IMR-90 (cell line): Measurements from ENCODE around the gene TRPM6. TPM values are rescaled to one million over a fixed set of nuclear protein-coding genes. Genes with fewer than 3 reads are reported as not detected.

ENCODE experiments used
- ATAC-seq: fragments of 200-7000 bp; cut with Tn5 transposase; 2 replicates; pipeline ENCODE4 v1.9.1; 2020; ENCODE audit warnings: low read depth, mild to moderate bottlenecking, moderate library complexity
- BruUV-seq: library from RNA; stranded (reverse); fragments of 400-500 nt; replicated peaks from 2 replicates; lab custom pipeline; 2021; lab: Mats Ljungman, UMichigan
- CTCF ChIA-PET: fragments of 300-600 bp; formaldehyde crosslinking; extraction: SDS; loops from one replicate; lab custom pipeline; 2021; ENCODE audit warnings: antibody characterized with exemption; lab: Yijun Ruan, JAX
- POLR2A ChIA-PET: fragments of 300-600 bp; sonication (Branson Sonifier 250); formaldehyde crosslinking; loops from one replicate; lab custom pipeline; 2022; ENCODE audit warnings: antibody characterized with exemption; ENCODE audit not compliant: unreplicated experiment; lab: Charles Lee
- DNase-seq: peaks from one replicate; pipeline ENCODE4 v3.0.0; 2013
- H2AFZ ChIP-seq: replicated peaks from 2 replicates; pipeline ENCODE3; 2013; ENCODE audit warnings: low read length, mild to moderate bottlenecking; ENCODE audit not compliant: poor library complexity
- H2AK5ac ChIP-seq: 2 replicates; pipeline ENCODE4 v1.6.1; 2013; ENCODE audit warnings: low read depth, low read length, inconsistent platforms
- H2AK9ac ChIP-seq: replicated peaks from 2 replicates; pipeline ENCODE3; 2013; ENCODE audit warnings: mild to moderate bottlenecking, low read depth, low read length, moderate library complexity; ENCODE audit not compliant: poor library complexity
- H2BK120ac ChIP-seq: 2 replicates; pipeline ENCODE4 v1.6.1; 2013; ENCODE audit warnings: low read depth, low read length, inconsistent platforms
- H2BK15ac ChIP-seq: 3 replicates; pipeline ENCODE4 v1.6.1; 2013; ENCODE audit warnings: low read depth, low read length, inconsistent platforms
- H2BK20ac ChIP-seq: 2 replicates; pipeline ENCODE4 v1.6.1; 2013; ENCODE audit warnings: low read depth, mild to moderate bottlenecking, inconsistent platforms, low read length, moderate library complexity
- H2BK5ac ChIP-seq: 2 replicates; pipeline ENCODE4 v1.6.1; 2013; ENCODE audit warnings: mild to moderate bottlenecking, low read depth, low read length, inconsistent platforms; ENCODE audit not compliant: poor library complexity, severe bottlenecking
- H3K14ac ChIP-seq: replicated peaks from 2 replicates; pipeline ENCODE4 v1.6.1; 2013; ENCODE audit warnings: low read depth, low read length, inconsistent platforms
- H3K18ac ChIP-seq: 2 replicates; pipeline ENCODE4 v1.6.1; 2013; ENCODE audit warnings: low read depth, low read length, control low read depth
- H3K23ac ChIP-seq: 2 replicates; pipeline ENCODE4 v1.6.1; 2013; ENCODE audit warnings: low read depth, low read length, inconsistent platforms
- H3K27ac ChIP-seq: 2 replicates; pipeline ENCODE4 v1.5.1; 2013; ENCODE audit warnings: mild to moderate bottlenecking, control low read depth, low read length; ENCODE audit not compliant: insufficient read depth
- H3K27me3 ChIP-seq: 2 replicates; pipeline ENCODE4 v1.6.1; 2013; ENCODE audit warnings: low read length; ENCODE audit not compliant: control insufficient read depth, insufficient read depth
- H3K36me3 ChIP-seq: 2 replicates; pipeline ENCODE4 v1.6.1; 2013; ENCODE audit warnings: low read length, mixed read lengths; ENCODE audit not compliant: control insufficient read depth, insufficient read depth
- H3K4ac ChIP-seq: 2 replicates; pipeline ENCODE4 v1.6.1; 2013; ENCODE audit warnings: low read depth, low read length, inconsistent platforms
- H3K4me1 ChIP-seq: 2 replicates; pipeline ENCODE4 v1.6.1; 2013; ENCODE audit warnings: low read length, mixed read lengths; ENCODE audit not compliant: control insufficient read depth, insufficient read depth
- H3K4me2 ChIP-seq: 2 replicates; pipeline ENCODE4 v1.6.1; 2013; ENCODE audit warnings: low read depth, mild to moderate bottlenecking, control low read depth, low read length, moderate library complexity
- H3K4me3 ChIP-seq: 2 replicates; pipeline ENCODE4 v1.5.1; 2013; ENCODE audit warnings: low read depth, mild to moderate bottlenecking, control low read depth, low read length, moderate library complexity; ENCODE audit not compliant: insufficient read depth
- H3K56ac ChIP-seq: 2 replicates; pipeline ENCODE4 v1.6.1; 2013; ENCODE audit warnings: low read length, inconsistent platforms; ENCODE audit not compliant: insufficient read depth; ENCODE audit errors: extremely low read depth
- H3K79me1 ChIP-seq, 2 experiments: 2 replicates each; pipeline ENCODE4 v1.6.1; 2013; ENCODE audit warnings: low read length in 2 of 2, inconsistent platforms in 1 of 2, low read depth in 1 of 2
- H3K9ac ChIP-seq: 2 replicates; pipeline ENCODE4 v1.6.1; 2013; ENCODE audit warnings: low read depth, low read length, control low read depth
- H3K9me1 ChIP-seq: 2 replicates; pipeline ENCODE4 v1.6.1; 2013; ENCODE audit warnings: low read length, inconsistent platforms; ENCODE audit not compliant: insufficient read depth
- H3K9me3 ChIP-seq: 2 replicates; pipeline ENCODE4 v1.6.1; 2013; ENCODE audit warnings: low read length; ENCODE audit not compliant: control insufficient read depth, insufficient read depth
- H4K20me1 ChIP-seq: 2 replicates; pipeline ENCODE4 v1.6.1; 2013; ENCODE audit warnings: low read length, inconsistent platforms; ENCODE audit not compliant: insufficient read depth
- H4K5ac ChIP-seq: 2 replicates; pipeline ENCODE4 v1.6.1; 2013; ENCODE audit warnings: mild to moderate bottlenecking, low read depth, low read length, control low read depth
- H4K8ac ChIP-seq, 2 experiments: 2 replicates each; pipeline ENCODE4 v1.6.1; 2013; ENCODE audit warnings: low read depth in 2 of 2, low read length in 2 of 2, control low read depth in 1 of 2, inconsistent platforms in 1 of 2
- H4K91ac ChIP-seq: 2 replicates; pipeline ENCODE4 v1.6.1; 2013; ENCODE audit warnings: low read depth, low read length, inconsistent platforms; ENCODE audit not compliant: insufficient read depth
- BHLHE40 ChIP-seq: fragments of 150-350 bp; IDR thresholded peaks from 2 replicates; pipeline ENCODE4 v1.6.1; 2016; ENCODE audit warnings: mild to moderate bottlenecking, low read depth, low read length
- CEBPB ChIP-seq: IDR thresholded peaks from 2 replicates; pipeline ENCODE4 v1.6.1; 2012; ENCODE audit warnings: low read depth, low read length, improper control_type of control experiment
- CHD1 ChIP-seq: IDR thresholded peaks from 2 replicates; pipeline ENCODE4 v1.6.1; 2012; ENCODE audit warnings: low read depth, low read length, improper control_type of control experiment
- FOS ChIP-seq: fragments of 150-350 bp; IDR thresholded peaks from 2 replicates; pipeline ENCODE4 v1.6.1; 2016; ENCODE audit warnings: low read depth, low read length
- MAFK ChIP-seq: IDR thresholded peaks from 2 replicates; pipeline ENCODE4 v1.6.1; 2012; ENCODE audit warnings: low read depth, low read length, improper control_type of control experiment
- MAZ ChIP-seq: IDR thresholded peaks from 2 replicates; pipeline ENCODE4 v1.6.1; 2012; ENCODE audit warnings: low read depth, mild to moderate bottlenecking, low read length, improper control_type of control experiment, moderate library complexity, borderline replicate concordance
- MXI1 ChIP-seq: IDR thresholded peaks from 2 replicates; pipeline ENCODE4 v1.6.1; 2012; ENCODE audit warnings: low read depth, mild to moderate bottlenecking, low read length, moderate library complexity, borderline replicate concordance
- POLR2A ChIP-seq: IDR thresholded peaks from 2 replicates; pipeline ENCODE4 v1.6.1; 2012; ENCODE audit warnings: mild to moderate bottlenecking, low read depth, low read length
- RAD21 ChIP-seq: IDR thresholded peaks from 2 replicates; pipeline ENCODE4 v1.6.1; 2012; ENCODE audit warnings: low read length, improper control_type of control experiment
- RCOR1 ChIP-seq: IDR thresholded peaks from 2 replicates; pipeline ENCODE4 v1.6.1; 2012; ENCODE audit warnings: mild to moderate bottlenecking, low read length, improper control_type of control experiment; ENCODE audit not compliant: insufficient replicate concordance
- RFX5 ChIP-seq: IDR thresholded peaks from 2 replicates; pipeline ENCODE4 v1.8.0; 2012; ENCODE audit warnings: low read depth, mild to moderate bottlenecking, low read length, moderate library complexity
- SMC3 ChIP-seq: fragments of 150-350 bp; IDR thresholded peaks from 2 replicates; pipeline ENCODE4 v1.6.1; 2016; ENCODE audit warnings: low read depth, mild to moderate bottlenecking, antibody characterized with exemption, low read length, moderate library complexity
- WGBS, 2 experiments: methylation state at CpG; one replicate each; pipeline versions ENCODE4 v1.1.5 to v1.1.7; 2013; ENCODE audit warnings: missing lambda C conversion rate in 2 of 2; ENCODE audit not compliant: insufficient read length in 1 of 2; ENCODE audit errors: extremely low coverage in 2 of 2; 5-methylcytosine and 5-hydroxymethylcytosine counted together
- dilution Hi-C: fragments of 300-500 bp; cut with HindIII; formaldehyde crosslinking; loops from one replicate; pipeline ENCODE4 v1.14.3; 2018; ENCODE audit warnings: low sequenced_read_pairs; ENCODE audit not compliant: unreplicated experiment
- in situ Hi-C: fragments of 300-500 bp; cut with MboI; formaldehyde crosslinking; loops from 3 replicates; pipeline ENCODE4 v1.14.3; 2019; ENCODE audit warnings: low sequenced_read_pairs, inconsistent platforms, mixed read lengths
- intact Hi-C: fragments of 100-400 bp; cut with micrococcal nuclease; formaldehyde crosslinking; loops from 2 replicates; pipeline ENCODE4 v1.10.0; 2022
- polyA plus RNA-seq, 3 experiments: library from polyadenylated mRNA; depleted of rRNA; stranded (reverse); fragments of >200 nt; gene quantifications; 2 replicates each; pipeline ENCODE4 v1.2.3, GENCODE V29; 2012; ENCODE audit warnings: low replicate concordance in 1 of 3
- total RNA-seq: library from RNA; depleted of rRNA; stranded (reverse); fragments of >200 nt; gene quantifications from 2 replicates; pipeline ENCODE4 v1.2.3, GENCODE V29; 2012
- TF ChIP-seq, protein P1 (sequence below): fragments of 150-350 bp; IDR thresholded peaks from 2 replicates; pipeline ENCODE4 v1.6.1; 2016; ENCODE audit warnings: low read depth, mild to moderate bottlenecking, low read length, moderate library complexity, borderline replicate concordance
- TF ChIP-seq, protein P2 (sequence below): conservative IDR thresholded peaks from 2 replicates; pipeline ENCODE4 v1.5.1; 2012; ENCODE audit warnings: mild to moderate bottlenecking, low read depth, low read length, improper control_type of control experiment
- TF ChIP-seq, protein P3 (sequence below): fragments of 150-350 bp; IDR thresholded peaks from 2 replicates; pipeline ENCODE4 v1.6.1; 2017; ENCODE audit warnings: mild to moderate bottlenecking, antibody characterized with exemption, low read length, low read depth

TRPM6 gene
- total and polyA plus RNA-seq, 2 of the 4 experiments (the other 2 are of a cell fraction) = under 0.01 to 0.02 TPM

DNA sequence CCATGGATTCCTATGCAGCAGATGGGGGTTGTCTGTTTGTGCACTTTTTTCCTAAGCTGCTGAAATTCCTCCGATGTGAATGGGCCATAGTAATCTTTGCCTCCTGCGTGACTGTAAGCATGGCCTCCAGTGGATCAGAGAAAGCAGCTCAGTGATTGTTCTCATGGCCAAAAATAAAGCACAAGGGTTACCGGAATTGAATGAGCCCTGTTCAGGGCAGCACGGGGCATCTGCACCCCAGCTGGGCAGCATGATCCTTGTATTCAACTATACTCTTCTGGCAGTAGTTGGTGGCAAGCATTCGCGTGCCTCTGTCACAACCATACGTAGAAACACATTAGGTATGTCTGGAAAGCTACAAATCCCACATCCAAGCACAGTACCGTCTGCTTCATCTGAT lies 196.7 kb downstream of the TRPM6 start:
- ATAC-seq = no peak
- CTCF ChIA-PET = no interaction called here
- 49% methylated on average over 3 of the region's 8 CpGs; no CpG with 5 or more reads in 1 of the 2 experiments for WGBS, 2 experiments

More for the DNA sequence above, 196.7 kb downstream of the TRPM6 start:
- H4K20me1 ChIP-seq = no peaks in the 10 kb centered on the region
- H2AFZ ChIP-seq = no peak overlapping the region
- dilution Hi-C loops = no loop called here
- H3K27ac ChIP-seq = no peak overlapping the region
- no peaks in the 10 kb centered on the region for H3K9me1 ChIP-seq
- H3K4me1 ChIP-seq = no peaks in the 10 kb centered on the region
- no peak overlapping the region for H2BK20ac ChIP-seq
- no peak overlapping the region for H3K9ac ChIP-seq
- BruUV-seq = no TSS peak
- intact Hi-C loops = no loop called here
- no peak overlapping the region for H3K4me2 ChIP-seq
- no peak overlapping the region for H2BK120ac ChIP-seq
- H2BK5ac ChIP-seq = no peak overlapping the region
- POLR2A ChIA-PET = no interaction called here
- no peak overlapping the region for H2AK5ac ChIP-seq
- H3K4ac ChIP-seq = no peak overlapping the region
- H3K79me1 ChIP-seq = no peaks in the 10 kb centered on the region
- no peak overlapping the region for H3K56ac ChIP-seq
- TF ChIP-seq POLR2A (no peak), RAD21 (no peak), RFX5 (no peak), SMC3 (no peak), CEBPB (no peak), FOS (no peak), MAZ (no peak), CHD1 (no peak), RCOR1 (no peak), MXI1 (no peak), MAFK (no peak), BHLHE40 (no peak)
- TF ChIP-seq, protein P1, sequence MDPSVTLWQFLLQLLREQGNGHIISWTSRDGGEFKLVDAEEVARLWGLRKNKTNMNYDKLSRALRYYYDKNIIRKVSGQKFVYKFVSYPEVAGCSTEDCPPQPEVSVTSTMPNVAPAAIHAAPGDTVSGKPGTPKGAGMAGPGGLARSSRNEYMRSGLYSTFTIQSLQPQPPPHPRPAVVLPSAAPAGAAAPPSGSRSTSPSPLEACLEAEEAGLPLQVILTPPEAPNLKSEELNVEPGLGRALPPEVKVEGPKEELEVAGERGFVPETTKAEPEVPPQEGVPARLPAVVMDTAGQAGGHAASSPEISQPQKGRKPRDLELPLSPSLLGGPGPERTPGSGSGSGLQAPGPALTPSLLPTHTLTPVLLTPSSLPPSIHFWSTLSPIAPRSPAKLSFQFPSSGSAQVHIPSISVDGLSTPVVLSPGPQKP = no peak
- TF ChIP-seq, protein P2, sequence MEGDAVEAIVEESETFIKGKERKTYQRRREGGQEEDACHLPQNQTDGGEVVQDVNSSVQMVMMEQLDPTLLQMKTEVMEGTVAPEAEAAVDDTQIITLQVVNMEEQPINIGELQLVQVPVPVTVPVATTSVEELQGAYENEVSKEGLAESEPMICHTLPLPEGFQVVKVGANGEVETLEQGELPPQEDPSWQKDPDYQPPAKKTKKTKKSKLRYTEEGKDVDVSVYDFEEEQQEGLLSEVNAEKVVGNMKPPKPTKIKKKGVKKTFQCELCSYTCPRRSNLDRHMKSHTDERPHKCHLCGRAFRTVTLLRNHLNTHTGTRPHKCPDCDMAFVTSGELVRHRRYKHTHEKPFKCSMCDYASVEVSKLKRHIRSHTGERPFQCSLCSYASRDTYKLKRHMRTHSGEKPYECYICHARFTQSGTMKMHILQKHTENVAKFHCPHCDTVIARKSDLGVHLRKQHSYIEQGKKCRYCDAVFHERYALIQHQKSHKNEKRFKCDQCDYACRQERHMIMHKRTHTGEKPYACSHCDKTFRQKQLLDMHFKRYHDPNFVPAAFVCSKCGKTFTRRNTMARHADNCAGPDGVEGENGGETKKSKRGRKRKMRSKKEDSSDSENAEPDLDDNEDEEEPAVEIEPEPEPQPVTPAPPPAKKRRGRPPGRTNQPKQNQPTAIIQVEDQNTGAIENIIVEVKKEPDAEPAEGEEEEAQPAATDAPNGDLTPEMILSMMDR = no peak
- TF ChIP-seq, protein P3, sequence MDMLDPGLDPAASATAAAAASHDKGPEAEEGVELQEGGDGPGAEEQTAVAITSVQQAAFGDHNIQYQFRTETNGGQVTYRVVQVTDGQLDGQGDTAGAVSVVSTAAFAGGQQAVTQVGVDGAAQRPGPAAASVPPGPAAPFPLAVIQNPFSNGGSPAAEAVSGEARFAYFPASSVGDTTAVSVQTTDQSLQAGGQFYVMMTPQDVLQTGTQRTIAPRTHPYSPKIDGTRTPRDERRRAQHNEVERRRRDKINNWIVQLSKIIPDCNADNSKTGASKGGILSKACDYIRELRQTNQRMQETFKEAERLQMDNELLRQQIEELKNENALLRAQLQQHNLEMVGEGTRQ = no peak
- H4K91ac ChIP-seq = no peak overlapping the region
- H3K9me3 ChIP-seq = no peaks in the 10 kb centered on the region
- H3K36me3 ChIP-seq = no peaks in the 10 kb centered on the region
- H2BK15ac ChIP-seq = no peak overlapping the region
- no peak overlapping the region for H3K14ac ChIP-seq
- no peak overlapping the region for H3K18ac ChIP-seq
- no peak overlapping the region for H4K5ac ChIP-seq
- no peak overlapping the region for H4K8ac ChIP-seq
- in situ Hi-C loops = no loop called here
- no peaks in the 10 kb centered on the region for H3K27me3 ChIP-seq
- no peak overlapping the region for H3K23ac ChIP-seq
- no peak for DNase-seq
- no peak overlapping the region for H3K4me3 ChIP-seq
- H2AK9ac ChIP-seq = no peak overlapping the region
